Upper lobe of right lung (tissue), 1 donor: ENCODE results near the gene LRFN3. TPM values are rescaled to one million over a fixed set of nuclear protein-coding genes. Genes with fewer than 3 reads are reported as not detected.

Experiments used
- ATAC-seq: fragments of 200-7000 bp; cut with Tn5 transposase; one replicate; pipeline ENCODE4 v1.9.1; 2020; ENCODE audit warnings: mild to moderate bottlenecking, moderate library complexity
- DNase-seq: peaks from one replicate; pipeline ENCODE4 v3.0.0-alpha.2; 2020
- H3K27ac ChIP-seq: fragments of 200-600 bp; one replicate; pipeline ENCODE4 v1.8.0; 2022
- H3K27me3 ChIP-seq: fragments of 200-600 bp; one replicate; pipeline ENCODE4 v1.8.0; 2022; ENCODE audit warnings: mild to moderate bottlenecking
- H3K36me3 ChIP-seq: fragments of 200-600 bp; one replicate; pipeline ENCODE4 v1.8.0; 2022
- H3K4me1 ChIP-seq: fragments of 200-600 bp; one replicate; pipeline ENCODE4 v1.8.0; 2022
- H3K4me3 ChIP-seq: fragments of 200-600 bp; one replicate; pipeline ENCODE4 v1.8.0; 2022; ENCODE audit warnings: mild to moderate bottlenecking
- H3K9me3 ChIP-seq: fragments of 200-600 bp; one replicate; pipeline ENCODE4 v1.8.0; 2022
- intact Hi-C: fragments of 100-400 bp; cut with DNase I; formaldehyde crosslinking; loops from one replicate; pipeline ENCODE4 v1.11.0; 2022
- total RNA-seq: library from RNA; stranded (reverse); fragmentation: NEBNext Ultra II Directional; extraction: Animal tissue kit (Norgen Biotek cat#: 25700); gene quantifications from one replicate; pipeline ENCODE4 v1.2.1, GENCODE V29; 2021
- TF ChIP-seq, protein P1 (sequence below): fragments of 200-600 bp; IDR thresholded peaks from one replicate; pipeline ENCODE4 v1.8.0; 2022; ENCODE audit warnings: antibody characterized with exemption
- donor health status: DM: no; HTN: yes; CAD: no; lungs with severe emphysema.

LRFN3 gene
- total RNA-seq, 1 donor from 2014 or later: 10.5 TPM

DNA sequence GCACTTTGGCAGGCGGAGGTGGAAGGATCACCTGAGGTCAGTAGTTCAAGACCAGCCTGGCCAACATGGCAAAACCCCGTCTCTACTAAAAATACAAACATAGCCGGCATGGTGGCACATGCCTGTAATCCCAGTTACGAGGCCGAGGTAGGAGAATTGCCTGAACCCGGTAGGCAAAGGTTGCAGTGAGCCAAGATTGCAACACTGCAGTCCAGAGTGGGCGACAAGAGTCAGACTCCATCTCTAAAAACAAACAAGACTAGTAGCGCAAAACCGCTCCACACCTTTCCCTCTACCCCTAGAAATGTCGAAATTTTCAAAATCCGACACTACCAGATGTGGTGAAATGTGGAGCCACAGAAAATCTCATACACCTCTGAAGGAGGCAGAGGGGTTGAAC, 16.9 kb upstream of the LRFN3 start:
- Histone ChIP-seq H3K9me3 (no peaks in the 10 kb centered on the region), H3K36me3 (no peaks in the 10 kb centered on the region), H3K4me3 (no peak overlapping the region), H3K4me1 (no peaks in the 10 kb centered on the region), H3K27ac (no peak overlapping the region), H3K27me3 (no peaks in the 10 kb centered on the region)
- intact Hi-C loops: no loop called here
- ATAC-seq (no peak), DNase-seq (no peak)
- TF ChIP-seq, protein P1, sequence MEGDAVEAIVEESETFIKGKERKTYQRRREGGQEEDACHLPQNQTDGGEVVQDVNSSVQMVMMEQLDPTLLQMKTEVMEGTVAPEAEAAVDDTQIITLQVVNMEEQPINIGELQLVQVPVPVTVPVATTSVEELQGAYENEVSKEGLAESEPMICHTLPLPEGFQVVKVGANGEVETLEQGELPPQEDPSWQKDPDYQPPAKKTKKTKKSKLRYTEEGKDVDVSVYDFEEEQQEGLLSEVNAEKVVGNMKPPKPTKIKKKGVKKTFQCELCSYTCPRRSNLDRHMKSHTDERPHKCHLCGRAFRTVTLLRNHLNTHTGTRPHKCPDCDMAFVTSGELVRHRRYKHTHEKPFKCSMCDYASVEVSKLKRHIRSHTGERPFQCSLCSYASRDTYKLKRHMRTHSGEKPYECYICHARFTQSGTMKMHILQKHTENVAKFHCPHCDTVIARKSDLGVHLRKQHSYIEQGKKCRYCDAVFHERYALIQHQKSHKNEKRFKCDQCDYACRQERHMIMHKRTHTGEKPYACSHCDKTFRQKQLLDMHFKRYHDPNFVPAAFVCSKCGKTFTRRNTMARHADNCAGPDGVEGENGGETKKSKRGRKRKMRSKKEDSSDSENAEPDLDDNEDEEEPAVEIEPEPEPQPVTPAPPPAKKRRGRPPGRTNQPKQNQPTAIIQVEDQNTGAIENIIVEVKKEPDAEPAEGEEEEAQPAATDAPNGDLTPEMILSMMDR: no peak

DNA sequence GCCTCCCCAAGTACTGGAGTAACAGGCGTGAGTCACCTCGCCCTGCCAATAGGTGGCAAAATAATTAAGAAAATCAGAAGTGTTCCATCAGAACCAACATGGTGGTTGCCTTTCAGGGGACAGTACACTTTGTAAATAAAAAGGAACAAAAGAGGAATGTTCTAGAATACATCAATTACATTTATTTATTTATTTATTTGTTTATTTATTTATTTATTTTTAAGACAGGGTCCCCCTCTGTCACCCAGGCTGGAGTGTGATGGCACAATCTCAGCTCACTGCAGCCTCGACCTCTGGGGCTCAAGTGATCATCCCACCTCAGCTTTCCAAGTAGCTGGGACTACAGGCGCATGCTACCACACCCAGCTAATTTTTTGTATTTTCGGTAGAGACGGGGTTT, 15.2 kb upstream of the LRFN3 start:
- Histone ChIP-seq H3K9me3 (no peaks in the 10 kb centered on the region), H3K36me3 (no peaks in the 10 kb centered on the region), H3K4me1 (no peaks in the 10 kb centered on the region), H3K27ac (no peak overlapping the region), H3K4me3 (no peak overlapping the region), H3K27me3 (peaks cover 7% of the 10 kb centered on the region)
- ATAC-seq: no peak
- intact Hi-C loops: no loop called here
- no peak for DNase-seq
- TF ChIP-seq, protein P1: no peak

DNA sequence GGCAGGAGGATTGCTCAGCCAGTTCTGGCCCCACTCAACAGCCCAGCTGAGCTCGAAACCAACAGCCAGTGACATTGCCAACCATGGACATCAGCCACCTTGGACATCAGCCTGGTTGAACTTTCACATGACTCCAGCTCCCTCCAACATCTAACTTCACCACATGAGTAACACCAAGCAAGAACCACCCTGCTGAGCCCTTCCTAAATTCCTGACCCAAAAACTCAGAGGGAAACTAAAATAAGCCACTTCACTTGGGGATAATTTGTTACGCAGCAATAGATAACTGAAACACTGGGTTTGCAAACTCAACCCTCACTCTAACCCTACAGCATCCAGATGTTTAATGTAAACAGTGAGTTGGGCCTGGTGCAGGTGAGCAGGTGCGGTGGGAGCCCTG, 10.7 kb upstream of the LRFN3 start:
- H3K27ac ChIP-seq: no peak overlapping the region
- no peak overlapping the region for H3K4me3 ChIP-seq
- intact Hi-C loops: no loop called here
- no peaks in the 10 kb centered on the region for H3K9me3 ChIP-seq
- DNase-seq (no peak), ATAC-seq (no peak)
- no peaks in the 10 kb centered on the region for H3K36me3 ChIP-seq
- no peaks in the 10 kb centered on the region for H3K4me1 ChIP-seq
- TF ChIP-seq, protein P1: no peak
- peaks cover 8% of the 10 kb centered on the region for H3K27me3 ChIP-seq

DNA sequence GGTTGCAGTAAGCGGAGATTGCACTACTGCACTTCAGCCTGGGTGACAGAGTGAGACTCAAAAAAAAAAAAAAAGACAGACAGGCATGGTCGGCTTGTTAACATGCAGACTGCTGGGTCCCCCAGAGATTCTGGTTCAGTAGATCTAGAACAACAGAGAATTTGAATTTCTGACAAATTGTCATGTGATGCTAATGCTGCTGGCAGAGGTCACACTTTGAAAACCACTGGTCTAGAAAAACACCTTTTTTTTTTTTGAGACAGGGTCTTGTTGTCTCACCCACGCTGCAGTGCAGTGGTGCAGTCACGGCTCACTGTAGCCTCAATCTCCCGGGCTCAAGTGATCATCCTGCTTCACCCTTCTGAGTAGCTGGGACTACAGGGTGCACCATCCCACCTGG, 7.7 kb upstream of the LRFN3 start:
- H3K9me3 ChIP-seq: no peaks in the 10 kb centered on the region
- peaks cover 6% of the 10 kb centered on the region for H3K4me1 ChIP-seq
- TF ChIP-seq, protein P1: no peak
- no peak for DNase-seq
- no peak for ATAC-seq
- H3K27me3 ChIP-seq: peaks cover 8% of the 10 kb centered on the region
- intact Hi-C loops: no loop called here
- H3K36me3 ChIP-seq: no peaks in the 10 kb centered on the region
- no peak overlapping the region for H3K4me3 ChIP-seq
- no peak overlapping the region for H3K27ac ChIP-seq

DNA sequence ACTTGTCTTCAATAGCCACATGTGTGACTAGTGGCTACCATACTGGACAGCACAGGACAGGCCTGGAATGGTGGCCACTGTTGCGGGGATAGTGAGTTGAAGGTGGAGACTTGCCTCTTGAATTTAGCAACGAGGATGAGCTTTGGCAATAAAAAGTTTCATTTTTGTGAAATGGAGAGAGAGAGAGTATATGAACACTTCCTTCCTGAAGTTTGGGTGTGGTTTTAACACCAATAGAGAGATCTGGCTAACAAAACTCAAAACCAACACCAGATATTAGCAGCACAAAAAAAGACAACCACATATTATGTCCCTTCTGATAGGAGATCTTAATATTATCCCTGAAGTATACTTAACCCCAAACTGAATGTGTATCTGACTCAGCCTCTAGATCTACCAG, 6.3 kb upstream of the LRFN3 start:
- peak overlapping the region; percentile 42 for H3K27ac ChIP-seq
- intact Hi-C loops: loop anchor here (10.0 kb wide), 1 partner anchor 45 kb away; no protein-coding TSS in a partner anchor

More for the DNA sequence above, 6.3 kb upstream of the LRFN3 start:
- ATAC-seq: no peak
- TF ChIP-seq, protein P1: no peak
- Histone ChIP-seq H3K27me3 (peaks cover 8% of the 10 kb centered on the region), H3K9me3 (no peaks in the 10 kb centered on the region), H3K36me3 (no peaks in the 10 kb centered on the region), H3K4me3 (no peak overlapping the region), H3K4me1 (peaks cover 6% of the 10 kb centered on the region)
- no peak for DNase-seq
